Transverse colon (tissue), 4 donors: ENCODE results near the gene TTYH2. TPM values are rescaled to one million over a fixed set of nuclear protein-coding genes. Genes with fewer than 3 reads are reported as not detected.

Experiments
- DNase-seq: peaks from one replicate; pipeline ENCODE4 v3.0.0-alpha.2; 2019
- H3K27ac ChIP-seq, 4 donors: fragments of 200-600 bp; sonication (generic); 2 replicates each; pipeline ENCODE4 v1.5.1; 2016 to 2018; ENCODE audit warnings: inconsistent platforms in 4 of 4
- H3K27me3 ChIP-seq: fragments of 200-600 bp; sonication (generic); 2 replicates; pipeline ENCODE4 v1.5.1; 2017; ENCODE audit warnings: inconsistent platforms
- H3K36me3 ChIP-seq, 4 donors: fragments of 200-600 bp; sonication (generic); 2 replicates each; pipeline ENCODE4 v1.5.1; 2017 to 2019; ENCODE audit warnings: inconsistent platforms in 4 of 4
- H3K4me1 ChIP-seq, 4 donors: fragments of 200-600 bp; sonication (generic); 2 replicates each; pipeline ENCODE4 v1.5.1; 2017 to 2020; ENCODE audit warnings: inconsistent platforms in 4 of 4
- H3K4me3 ChIP-seq, 4 donors: fragments of 200-600 bp; sonication (generic); 1 replicate in 1 of 4; 2 replicates in 3 of 4; pipeline versions ENCODE4 v1.5.1 to v1.6.1; 2017 to 2019; ENCODE audit warnings: inconsistent platforms in 4 of 4
- H3K9me3 ChIP-seq, 2 donors: fragments of 200-600 bp; sonication (generic); 2 replicates each; pipeline ENCODE4 v1.5.1; 2017 to 2019; ENCODE audit warnings: inconsistent platforms in 2 of 2
- CTCF ChIP-seq, 5 experiments: fragments of 200-600 bp in 3 of 5; fragments of 450-650 bp in 2 of 5; sonication (generic) in 3 of 5; IDR thresholded peaks; 1 replicate in 2 of 5; 2 replicates in 3 of 5; pipeline ENCODE4 v1.5.1; 2016 to 2017; ENCODE audit warnings: antibody characterized with exemption in 5 of 5, inconsistent platforms in 3 of 5, mild to moderate bottlenecking in 2 of 5, moderate library complexity in 1 of 5
- EP300 ChIP-seq: sonication (generic); formaldehyde crosslinking; IDR thresholded peaks from one replicate; pipeline ENCODE4 v1.6.1; 2017; ENCODE audit warnings: antibody characterized with exemption, low read depth
- POLR2A ChIP-seq: fragments of 450-650 bp; IDR thresholded peaks from one replicate; pipeline ENCODE4 v1.6.1; 2016; ENCODE audit warnings: antibody characterized with exemption, mild to moderate bottlenecking, moderate library complexity
- POLR2AphosphoS5 ChIP-seq, 3 donors: sonication (generic); formaldehyde crosslinking; IDR thresholded peaks; one replicate each; pipeline ENCODE4 v1.6.1; 2016; ENCODE audit warnings: antibody characterized with exemption in 3 of 3
- WGBS, 2 donors: methylation state at CpG; one replicate each; pipeline ENCODE4 v1.1.5; 2018; ENCODE audit warnings: low coverage in 1 of 2; 5-methylcytosine and 5-hydroxymethylcytosine counted together
- in situ Hi-C, 4 donors: fragments of 200-750 bp; cut with MboI; loops; one replicate each; pipeline versions ENCODE4 v1.15.0 to v1.15.1; 2017; ENCODE audit warnings: low sequenced_read_pairs in 3 of 4, low pct_ligation_motif_present in 1 of 4, low pct_unique_long_range_greater_than_20kb in 1 of 4
- intact Hi-C: fragments of 100-400 bp; cut with DNase I; formaldehyde crosslinking; loops from one replicate; pipeline ENCODE4 v1.15.1; 2023; ENCODE audit warnings: low total_unique reads
- total RNA-seq, 4 donors: library from RNA; depleted of rRNA; stranded (reverse); fragments of >200 nt; gene quantifications; one replicate each; pipeline ENCODE4 v1.1.0, GENCODE V29; 2016

TTYH2 gene
- total RNA-seq, 4 donors from 2014 or later = 0.37 to 5.2 (median 2.3) TPM

GRCh38 chr17:74241431-74241830 is 28.1 kb downstream of the TTYH2 start:
- H3K36me3 ChIP-seq = no peaks in the 10 kb centered on the region
- H3K27me3 ChIP-seq = no peaks in the 10 kb centered on the region
- intact Hi-C loops = no loop called here
- in situ Hi-C loops = no loop called here
- H3K4me1 ChIP-seq = no peaks in the 10 kb centered on the region
- H3K27ac ChIP-seq = no peak overlapping the region
- no peak for DNase-seq
- H3K9me3 ChIP-seq = no peaks in the 10 kb centered on the region
- no peak overlapping the region for H3K4me3 ChIP-seq
- WGBS, 2 donors = 56% methylated on average over 10 of the region's 10 CpGs; no CpG with 5 or more reads in 1 of the 2 donors
- TF ChIP-seq EP300 (no peak), CTCF (IDR thresholded peaks at IDR 0.05) (no peak), POLR2A (no peak), POLR2AphosphoS5 (IDR thresholded peaks at IDR 0.05) (no peak)

- Histone ChIP-seq H3K36me3 (no peaks in the 10 kb centered on the region), H3K9me3 (no peaks in the 10 kb centered on the region), H3K27me3 (no peaks in the 10 kb centered on the region), H3K4me1 (no peaks in the 10 kb centered on the region), H3K4me3 (no peak overlapping the region), H3K27ac (no peak overlapping the region)
- WGBS, 2 donors = 80 to 86% methylated on average over 1 to 2 of the region's 2 CpGs
- DNase-seq = no peak
- in situ Hi-C loops (no loop called here), intact Hi-C loops (no loop called here)
- TF ChIP-seq POLR2A (no peak), EP300 (no peak), POLR2AphosphoS5 (IDR thresholded peaks at IDR 0.05) (no peak), CTCF (IDR thresholded peaks at IDR 0.05) (no peak)
Observed at GRCh38 chr17:74241847-74242246, 28.5 kb downstream of the TTYH2 start.

- DNase-seq = no peak
- Histone ChIP-seq H3K27me3 (no peaks in the 10 kb centered on the region), H3K9me3 (no peaks in the 10 kb centered on the region), H3K36me3 (no peaks in the 10 kb centered on the region), H3K4me1 (no peaks in the 10 kb centered on the region), H3K27ac (no peak overlapping the region), H3K4me3 (no peak overlapping the region)
- in situ Hi-C loops (no loop called here), intact Hi-C loops (no loop called here)
- WGBS, 2 donors = 68 to 100% methylated on average over 1 to 13 of the region's 13 CpGs
- no peak for TF ChIP-seq POLR2A
Observed at GRCh38 chr17:74243013-74243755, 29.8 kb downstream of the TTYH2 start.

- Histone ChIP-seq H3K4me3 (no peak overlapping the region), H3K9me3 (no peaks in the 10 kb centered on the region), H3K4me1 (no peaks in the 10 kb centered on the region), H3K27me3 (no peaks in the 10 kb centered on the region), H3K27ac (no peak overlapping the region), H3K36me3 (no peaks in the 10 kb centered on the region)
- intact Hi-C loops (no loop called here), in situ Hi-C loops (no loop called here)
- no peak for TF ChIP-seq CTCF (IDR thresholded peaks at IDR 0.05)
- no peak for TF ChIP-seq POLR2A
- TF ChIP-seq POLR2AphosphoS5 (IDR thresholded peaks at IDR 0.05) = no peak
- TF ChIP-seq EP300 = no peak
- 84% methylated on average over 10 of the region's 10 CpGs; no CpG with 5 or more reads in 1 of the 2 donors for WGBS, 2 donors
- no peak for DNase-seq
Observed at GRCh38 chr17:74244128-74244527, 30.8 kb downstream of the TTYH2 start.

- TF ChIP-seq CTCF (IDR thresholded peaks at IDR 0.05) (no peak), POLR2A (no peak), EP300 (no peak), POLR2AphosphoS5 (IDR thresholded peaks at IDR 0.05) (no peak)
- in situ Hi-C loops = no loop called here
- DNase-seq = no peak
Observed at GRCh38 chr17:74244548-74244947, 31.2 kb downstream of the TTYH2 start.

More at GRCh38 chr17:74244548-74244947, 31.2 kb downstream of the TTYH2 start:
- H3K27ac ChIP-seq = no peak overlapping the region
- H3K9me3 ChIP-seq = no peaks in the 10 kb centered on the region
- intact Hi-C loops = no loop called here
- no peaks in the 10 kb centered on the region for H3K4me1 ChIP-seq
- H3K36me3 ChIP-seq = no peaks in the 10 kb centered on the region
- 76% methylated on average over 6 of the region's 6 CpGs; no CpG with 5 or more reads in 1 of the 2 donors for WGBS, 2 donors
- H3K4me3 ChIP-seq = no peak overlapping the region
- H3K27me3 ChIP-seq = no peaks in the 10 kb centered on the region
